Right renal cortex interstitium (tissue), 3 donors: ENCODE measurements around the gene ZFYVE1. TPM values are rescaled to one million over a fixed set of nuclear protein-coding genes. Genes with fewer than 3 reads are reported as not detected.

Source experiments
- DNase-seq, 3 donors: peaks; one replicate each; pipeline ENCODE4 v3.0.0-alpha.2; 2013; ENCODE audit warnings: low read depth in 3 of 3, low spot score in 2 of 3
- polyA plus RNA-seq, 3 donors: library from polyadenylated mRNA; unstranded; fragments of 120-200 nt; gene quantifications; one replicate each; pipeline ENCODE4 v1.2.1, GENCODE V29; 2013; ENCODE audit not compliant: insufficient read length in 3 of 3

ZFYVE1 gene
- polyA plus RNA-seq, 3 donors: 18.6 to 18.9 (median 18.9) TPM

DNA sequence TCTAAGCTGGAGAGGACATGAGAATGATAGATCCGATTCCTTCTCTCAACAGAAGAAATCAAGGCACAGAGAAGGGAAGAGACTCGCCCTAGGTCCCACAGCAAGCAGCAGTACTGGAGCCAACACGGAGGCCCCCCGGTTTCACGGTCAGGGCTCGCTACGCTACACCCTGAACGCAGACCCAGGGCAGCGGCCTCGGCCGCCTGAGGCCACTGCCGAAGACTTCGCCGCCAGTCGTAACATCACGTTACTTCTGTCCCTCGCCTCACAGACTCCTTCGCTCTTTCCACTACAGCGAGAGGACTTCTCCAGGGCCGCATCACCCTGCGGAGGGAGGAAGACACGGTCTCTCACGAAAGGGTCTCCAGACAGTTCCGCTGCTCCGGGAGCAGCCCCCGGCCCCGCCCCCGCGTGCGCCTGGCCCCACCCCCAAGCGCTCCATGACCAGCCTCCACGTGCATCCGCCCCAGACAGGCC lies 101.1 kb downstream of the ZFYVE1 start:
- no peak for DNase-seq

DNA sequence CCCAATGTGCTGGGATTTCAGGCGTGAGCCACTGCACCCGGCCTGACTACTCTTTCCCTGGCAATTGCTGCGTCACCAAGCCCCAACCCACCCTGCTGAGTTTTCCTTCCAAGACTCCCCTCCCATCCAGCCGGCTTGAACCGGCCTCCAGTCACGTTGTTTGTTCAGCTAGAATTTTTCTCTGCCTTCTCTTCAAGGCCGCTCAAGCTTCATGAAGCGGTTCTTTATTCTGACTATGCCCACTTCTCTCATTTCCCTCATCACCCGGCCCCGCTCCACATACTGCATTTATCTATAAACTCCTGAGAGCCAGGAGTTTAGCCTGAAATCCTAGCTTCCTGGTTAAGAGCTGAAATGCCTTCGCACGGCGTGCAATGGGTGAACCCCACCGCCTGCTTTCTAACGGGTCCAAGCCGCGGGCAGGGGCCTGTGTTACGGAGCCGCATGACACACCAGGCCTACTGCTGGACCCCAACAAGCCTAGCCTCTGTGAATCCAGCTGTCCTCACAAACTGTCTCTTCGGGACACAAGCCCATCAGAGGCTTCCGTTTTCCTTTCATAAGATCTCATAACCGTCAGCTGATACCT lies 101.6 kb downstream of the ZFYVE1 start:
- no peak for DNase-seq

DNA sequence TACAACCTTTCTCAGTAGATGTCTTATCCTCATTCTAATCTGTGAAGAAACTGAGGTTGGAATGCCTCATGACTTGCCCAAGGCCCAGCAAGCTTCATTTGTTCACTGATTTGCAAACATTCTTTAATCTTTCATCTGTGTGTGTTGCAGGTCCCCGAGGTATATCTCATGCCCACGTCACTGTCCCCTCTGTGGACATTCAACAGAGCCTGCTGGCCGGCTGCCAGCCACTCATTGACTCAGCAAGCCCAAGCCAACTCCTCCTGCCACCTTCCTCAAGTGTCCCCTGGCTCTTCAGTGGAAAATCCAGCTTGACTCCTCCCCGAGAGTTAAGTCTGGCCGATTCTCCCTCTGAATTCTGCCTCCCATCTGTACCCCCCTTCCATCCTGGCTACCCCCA lies 102.6 kb downstream of the ZFYVE1 start:
- DNase-seq: no peak

DNA sequence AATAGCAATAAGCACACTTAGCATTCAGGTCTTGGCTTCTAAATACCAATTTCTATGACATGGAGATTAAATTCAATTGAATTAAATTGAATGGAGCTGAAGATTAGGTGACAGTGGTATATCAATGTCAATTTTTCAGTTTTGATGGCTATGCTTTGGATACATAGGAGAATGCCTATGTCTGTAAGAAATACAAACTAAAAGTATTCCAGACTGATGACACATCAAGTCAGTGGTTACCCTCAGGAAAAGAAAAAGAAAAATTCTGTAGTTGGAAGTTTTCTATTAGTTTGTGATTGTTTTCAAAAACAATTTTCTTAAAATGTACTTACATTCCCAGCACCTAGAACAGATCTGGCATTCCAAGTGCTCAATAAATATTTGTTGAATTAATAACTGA lies 105.5 kb downstream of the ZFYVE1 start:
- no peak for DNase-seq

DNA sequence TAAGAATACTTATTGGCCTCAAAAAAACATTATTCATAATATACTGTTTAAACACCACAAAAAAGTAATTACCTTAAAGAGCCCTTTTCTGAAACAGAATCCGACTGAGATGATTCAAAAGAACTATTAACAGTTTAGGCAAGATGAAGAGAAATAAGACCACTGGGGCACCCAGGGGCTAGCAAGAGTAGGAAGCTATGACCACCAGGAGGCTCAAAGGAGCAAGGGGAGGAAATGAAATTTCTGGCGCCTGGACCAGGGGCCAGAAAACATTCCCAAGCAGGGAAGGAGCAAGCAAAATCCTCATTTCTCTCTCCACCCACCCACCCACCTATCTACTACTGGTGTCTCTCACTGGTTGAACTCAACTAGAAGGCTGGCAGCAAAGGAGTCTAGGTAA lies 106.9 kb downstream of the ZFYVE1 start:
- no peak for DNase-seq

Other genes with a start within 250 kb of the ZFYVE1 start
- 1 to 10 TPM; 4.4 to 5.8 (median 4.7) TPM for gene DPF3, start 133.0 kb downstream of the ZFYVE1 start, polyA plus RNA-seq
- gene DCAF4, start 100.6 kb downstream of the ZFYVE1 start, polyA plus RNA-seq: 10 to 100 TPM; 14.5 to 17.7 (median 16.9) TPM
- 100 to 1,000 TPM; 142 to 191 (median 155) TPM for gene RBM25, start 31.4 kb upstream of the ZFYVE1 start, polyA plus RNA-seq
- gene PSEN1, start 109.4 kb upstream of the ZFYVE1 start, polyA plus RNA-seq: 10 to 100 TPM; 76.1 to 79.6 (median 78.0) TPM
- 10 to 100 TPM; 20.1 to 24.4 (median 23.2) TPM for gene PAPLN, start 210.4 kb upstream of the ZFYVE1 start, polyA plus RNA-seq